GM19023 (cell line): Measurements from ENCODE around the gene CLIC5.
"Not testable (repeated sequence)": the region's sequence is repeated elsewhere in the genome, so short reads cannot be mapped to it uniquely, and the experiment has no call there.

ENCODE experiments used
- ATAC-seq: cut with Tn5 transposase; IDR thresholded peaks from one replicate; pipeline ENCODE4 v1.9.1; 2021; ENCODE audit warnings: mild to moderate bottlenecking, moderate library complexity; ENCODE audit not compliant: unreplicated experiment

The CLIC5 gene

DNA sequence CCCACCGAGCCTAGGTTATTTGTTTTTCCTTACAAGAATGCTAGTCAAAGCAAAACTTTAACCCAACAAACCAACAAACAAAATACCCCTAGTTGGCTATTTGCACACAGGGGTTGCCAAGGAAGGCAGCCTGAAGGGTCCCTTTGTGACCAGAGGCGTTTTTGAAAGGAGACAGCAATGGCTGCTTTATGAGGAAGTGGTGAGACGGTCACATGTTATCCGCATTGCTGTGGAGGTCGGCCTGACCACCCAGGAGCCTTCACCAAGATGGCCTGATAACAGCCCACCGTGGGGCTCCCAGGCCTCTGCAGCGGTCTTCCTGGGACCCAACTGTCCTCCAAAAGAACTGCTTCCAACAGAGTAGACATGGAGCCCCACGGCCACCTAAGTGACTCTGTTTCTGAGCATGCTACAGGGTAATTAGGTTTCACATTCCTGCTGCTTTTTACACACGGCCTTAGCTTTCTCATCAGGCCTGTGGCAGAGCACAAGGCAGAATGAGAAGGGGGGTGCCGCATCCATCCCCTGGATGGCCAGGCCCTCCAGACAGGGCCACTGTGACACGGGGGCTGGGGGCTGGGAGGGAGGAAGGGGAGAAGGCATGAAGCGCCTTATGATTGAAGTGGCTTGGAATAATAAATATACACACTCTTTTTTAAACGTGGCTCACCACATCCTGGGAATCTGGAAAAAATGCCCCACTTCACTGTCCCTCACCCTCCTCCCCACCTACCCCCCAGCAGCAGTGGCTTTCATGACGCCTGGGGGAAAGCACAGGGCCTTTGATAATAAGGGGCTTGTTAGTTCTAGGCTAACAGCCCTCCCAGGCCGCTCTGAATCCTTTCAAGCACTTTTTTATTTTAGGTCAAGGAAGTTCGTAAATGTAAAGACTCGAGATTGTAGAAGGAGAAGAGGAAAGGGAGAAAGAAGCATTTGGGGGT is 86.0 kb downstream of the CLIC5 start:
- no peak for ATAC-seq

DNA sequence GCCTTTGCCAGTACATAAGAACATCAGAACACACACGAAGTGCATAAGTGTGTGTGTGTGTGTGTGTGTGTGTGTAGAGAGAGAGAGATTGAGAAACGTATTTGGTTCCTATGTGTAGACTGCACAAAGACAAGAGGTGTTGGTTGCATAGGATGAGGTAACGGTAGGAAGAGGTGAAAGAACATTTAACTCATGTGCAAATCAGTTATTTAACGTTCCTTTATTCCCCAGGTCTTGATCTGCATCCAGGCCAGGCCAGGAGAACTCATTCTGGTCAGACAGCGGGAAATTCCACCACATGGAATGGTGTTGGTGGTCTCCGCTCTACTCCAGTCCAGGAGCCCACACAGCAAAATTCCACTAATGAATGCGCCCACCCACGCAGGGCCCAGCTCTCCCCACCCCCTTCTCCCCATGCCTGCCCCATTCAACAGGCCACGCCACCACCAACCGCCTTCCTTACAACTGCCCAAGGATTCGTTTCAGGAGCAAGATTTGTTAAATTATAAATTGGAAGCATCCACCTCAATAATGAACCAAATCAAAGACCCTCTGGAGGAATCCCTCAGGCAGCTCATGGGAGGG is 86.8 kb downstream of the CLIC5 start:
- ATAC-seq: no peak

GRCh38 chr6:45927421-45928320 is 88.0 kb downstream of the CLIC5 start:
- no peak for ATAC-seq

DNA sequence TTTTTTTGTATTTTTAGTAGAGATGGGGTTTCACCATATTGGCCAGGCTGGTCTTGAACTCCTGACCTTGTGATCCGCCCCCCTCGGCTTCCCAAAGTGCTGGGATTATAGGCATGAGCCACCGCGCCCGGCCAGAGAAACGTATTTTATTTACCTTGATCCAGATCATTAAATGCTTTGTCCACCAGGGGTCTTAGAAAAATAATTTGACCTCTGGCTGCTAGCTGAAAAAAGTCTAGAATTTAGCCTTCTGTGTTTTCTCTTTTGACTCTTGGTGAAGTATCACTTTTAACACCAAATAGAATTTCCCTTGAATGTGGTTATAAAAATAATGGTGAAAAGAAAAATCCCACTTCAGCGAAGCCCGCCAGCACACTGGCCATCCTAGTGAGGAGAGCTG is 89.2 kb downstream of the CLIC5 start:
- not testable (repeated sequence) for ATAC-seq

- ATAC-seq: no peak
Observed at GRCh38 chr6:45924763-45925342, 90.8 kb downstream of the CLIC5 start.

GRCh38 chr6:45923831-45924391 is 91.7 kb downstream of the CLIC5 start:
- ATAC-seq: peak; percentile 65

GRCh38 chr6:45922728-45923351 is 92.8 kb downstream of the CLIC5 start:
- ATAC-seq: no peak

- ATAC-seq: no peak
Observed at GRCh38 chr6:45921691-45922281, 93.9 kb downstream of the CLIC5 start.

- peak; percentile 55 for ATAC-seq
Observed at GRCh38 chr6:45920819-45921511, 94.7 kb downstream of the CLIC5 start.

- no peak for ATAC-seq
Observed at GRCh38 chr6:45917439-45917838, 98.2 kb downstream of the CLIC5 start.

- ATAC-seq: no peak
Observed at GRCh38 chr6:45916692-45917091, 99.0 kb downstream of the CLIC5 start.

GRCh38 chr6:45915780-45916468 is 99.7 kb downstream of the CLIC5 start:
- ATAC-seq: no peak

GRCh38 chr6:45911691-45912090 is 104.0 kb downstream of the CLIC5 start:
- ATAC-seq: no peak

DNA sequence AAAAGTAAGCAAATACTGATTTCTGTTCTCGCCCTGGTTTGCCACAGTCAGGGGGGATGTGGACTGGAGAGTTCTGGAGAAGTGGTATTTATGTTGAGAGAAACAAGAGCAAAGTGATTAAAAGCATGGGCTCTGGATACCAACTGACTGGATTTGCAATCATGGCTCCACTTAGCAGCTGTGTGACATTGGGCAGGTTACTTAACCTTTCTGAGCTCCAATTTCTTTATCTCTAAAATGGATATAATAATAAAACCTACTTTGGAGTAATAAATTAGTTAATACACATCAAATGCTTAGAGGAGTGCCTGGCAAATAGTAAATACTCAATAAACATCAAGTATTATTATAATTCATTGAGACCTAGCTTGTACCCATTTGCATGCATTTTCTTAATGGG is 111.7 kb downstream of the CLIC5 start:
- ATAC-seq: no peak

DNA sequence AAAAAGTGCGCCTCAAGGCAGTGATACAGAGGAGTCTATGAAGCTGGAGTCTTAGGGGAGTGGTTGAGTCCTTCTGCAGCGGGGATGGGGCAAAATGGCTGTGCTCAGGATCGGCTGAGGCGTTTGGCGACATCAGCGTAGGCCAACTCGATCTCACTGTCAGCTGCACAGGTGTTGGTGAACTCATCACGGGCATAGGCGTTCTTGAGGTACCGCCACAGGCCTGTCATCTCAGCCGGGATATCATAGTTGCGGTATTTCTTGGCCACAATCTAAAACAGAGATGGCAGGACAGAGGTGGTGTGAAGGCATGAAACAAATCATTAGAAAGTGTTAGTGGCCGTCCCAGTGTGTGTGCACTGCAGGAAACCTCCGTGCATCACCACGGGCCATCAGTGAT is 112.7 kb downstream of the CLIC5 start:
- no peak for ATAC-seq

GRCh38 chr6:45901767-45902650 is 113.7 kb downstream of the CLIC5 start:
- no peak for ATAC-seq
